Muscle of arm (tissue), 12 donors: ENCODE data around the gene BARX1. TPM values are rescaled to one million over a fixed set of nuclear protein-coding genes. Genes with fewer than 3 reads are reported as not detected.

ENCODE experiments used
- DNase-seq: peaks from one replicate; pipeline ENCODE4 v3.0.0-alpha.2; 2013
- polyA plus RNA-seq, 12 donors: library from polyadenylated mRNA; unstranded; fragments of 120-200 nt; gene quantifications; one replicate each; pipeline ENCODE4 v1.2.1, GENCODE V29; 2013; ENCODE audit not compliant: insufficient read length in 12 of 12

The BARX1 gene
- polyA plus RNA-seq, 12 donors = 0.09 to 0.41 TPM; not detected in 10

DNA sequence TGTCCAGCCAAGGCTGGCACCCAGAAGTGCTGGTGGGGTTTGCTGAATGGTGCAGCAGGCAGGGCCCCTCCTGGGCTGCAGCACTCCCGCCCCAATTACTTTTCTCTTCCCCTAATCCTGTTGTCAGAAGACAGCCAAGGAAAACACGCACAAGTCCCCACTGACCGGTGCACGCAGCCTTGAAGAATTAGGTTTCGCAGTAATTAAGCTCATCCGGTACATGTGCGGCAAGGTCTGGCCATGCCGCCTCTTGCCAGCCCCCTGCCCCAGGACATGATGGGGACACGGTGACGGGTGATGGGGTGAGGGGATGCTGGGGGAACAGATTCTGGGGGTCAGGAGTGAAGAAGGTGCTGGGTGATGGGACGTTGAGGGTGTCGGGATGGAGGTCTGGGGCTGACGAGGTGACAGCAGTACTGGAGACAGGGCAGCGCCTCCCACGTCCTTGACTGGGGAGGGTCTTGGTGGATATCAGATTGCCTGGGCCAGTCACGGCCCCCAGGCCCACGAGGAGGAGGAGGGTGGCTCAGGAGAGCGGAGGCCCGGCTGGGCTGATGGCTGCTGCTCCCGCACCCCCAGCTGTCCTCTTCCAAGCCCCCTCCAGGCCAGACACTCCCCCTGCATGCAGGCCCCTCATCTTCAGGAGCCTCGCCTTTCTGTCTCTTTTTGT lies 34.9 kb downstream of the BARX1 start:
- no peak for DNase-seq

DNA sequence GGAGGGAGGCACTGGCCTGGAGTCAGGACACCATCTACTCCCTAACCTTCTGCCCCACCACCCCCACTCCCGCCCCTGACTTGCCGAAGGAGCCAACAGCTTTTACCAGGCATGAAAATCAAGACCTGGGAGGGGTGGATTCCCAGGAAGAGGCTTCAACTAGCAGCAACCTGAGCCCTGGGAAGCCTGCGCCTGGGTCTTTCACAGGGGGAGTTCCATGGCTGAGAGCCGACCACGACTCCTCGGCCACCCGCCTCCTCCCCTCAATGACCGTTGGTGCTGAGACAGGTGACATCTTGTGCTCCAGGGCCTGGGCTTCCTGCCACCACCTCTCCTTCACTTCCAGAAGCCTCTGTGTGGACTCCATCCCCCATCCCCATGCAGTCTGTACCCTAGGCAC lies 37.1 kb downstream of the BARX1 start:
- no peak for DNase-seq

- DNase-seq = no peak
These were observed 37.9 kb downstream of the BARX1 start for GRCh38 chr9:93917121-93917853.

DNA sequence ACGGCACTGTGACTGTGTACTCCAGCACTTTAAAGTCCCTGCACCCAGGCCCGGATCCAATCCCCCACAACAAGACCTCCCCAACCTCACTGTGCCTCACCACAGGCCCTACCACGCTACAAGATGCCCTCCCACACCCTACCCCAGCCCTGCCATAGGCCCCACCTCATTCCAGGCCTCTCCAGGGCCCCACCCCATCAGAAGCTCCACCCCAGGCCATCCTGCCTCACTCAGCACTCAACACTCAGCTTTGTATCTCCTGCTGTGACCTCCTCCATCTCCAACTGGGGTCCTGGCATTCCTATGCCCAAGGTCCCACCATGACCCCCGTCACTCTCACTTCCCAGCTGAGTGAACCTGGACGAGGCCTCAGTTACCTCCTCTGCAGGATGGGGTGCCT lies 38.8 kb downstream of the BARX1 start:
- no peak for DNase-seq

DNA sequence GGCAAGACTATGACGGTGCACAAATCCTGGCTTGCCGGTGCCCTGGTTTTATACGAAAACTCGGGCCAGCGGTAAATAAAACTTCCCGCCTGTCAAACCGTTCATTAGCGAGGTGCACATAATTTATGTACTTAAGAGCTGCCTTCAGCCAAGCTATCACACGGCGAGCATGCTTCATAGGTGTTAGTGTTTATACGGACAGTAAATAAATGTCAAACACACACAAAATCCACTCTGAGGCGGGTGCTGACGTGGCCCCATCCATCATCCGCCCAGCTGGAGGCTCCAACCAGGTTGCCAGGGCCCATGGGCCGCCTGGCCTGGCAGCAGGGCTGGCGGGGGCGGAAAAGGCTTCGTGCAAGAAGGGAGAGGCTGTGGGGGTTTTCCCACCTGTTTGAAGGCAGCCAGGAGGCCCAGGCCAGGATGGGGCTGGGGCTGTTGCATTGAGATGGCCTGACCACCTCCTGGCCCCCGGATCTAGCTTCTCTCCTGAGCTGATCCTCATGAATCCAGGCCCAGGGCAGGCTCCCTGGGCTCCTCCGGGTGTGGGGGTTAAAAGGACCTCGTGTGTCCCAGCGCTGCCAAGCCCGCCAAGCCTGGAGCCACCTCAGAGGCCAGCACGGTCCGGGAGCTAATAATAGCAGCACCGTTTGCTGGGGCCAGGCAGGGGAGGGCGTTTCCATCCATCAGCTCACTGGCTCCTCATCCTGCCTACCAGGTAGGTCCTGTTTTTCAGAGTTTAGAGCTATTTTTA lies 43.2 kb downstream of the BARX1 start:
- no peak for DNase-seq

GRCh38 chr9:93911136-93911745 lies 43.9 kb downstream of the BARX1 start:
- DNase-seq = no peak

DNA sequence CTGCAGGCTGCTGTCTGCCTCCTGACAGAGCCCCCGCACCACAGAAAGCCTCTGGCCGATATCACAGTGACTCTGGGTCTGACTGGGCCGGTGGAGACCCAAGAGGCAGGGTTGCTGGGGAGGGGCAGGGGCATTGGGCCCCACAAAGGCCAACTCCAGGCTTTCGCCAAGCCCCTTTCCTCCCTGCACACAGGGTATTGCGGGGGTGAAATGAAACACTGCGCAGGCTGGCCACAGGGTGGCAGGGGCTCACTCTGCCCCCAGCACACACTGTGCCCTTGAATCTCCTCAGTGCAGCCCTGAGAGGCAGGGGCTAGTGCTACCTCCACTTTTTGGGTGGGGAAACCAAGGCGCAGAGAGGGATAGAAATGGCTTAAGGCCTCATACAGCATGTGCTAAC lies 44.6 kb downstream of the BARX1 start:
- DNase-seq = no peak

- DNase-seq = no peak
These were observed 45.0 kb downstream of the BARX1 start for GRCh38 chr9:93910196-93910595.

DNA sequence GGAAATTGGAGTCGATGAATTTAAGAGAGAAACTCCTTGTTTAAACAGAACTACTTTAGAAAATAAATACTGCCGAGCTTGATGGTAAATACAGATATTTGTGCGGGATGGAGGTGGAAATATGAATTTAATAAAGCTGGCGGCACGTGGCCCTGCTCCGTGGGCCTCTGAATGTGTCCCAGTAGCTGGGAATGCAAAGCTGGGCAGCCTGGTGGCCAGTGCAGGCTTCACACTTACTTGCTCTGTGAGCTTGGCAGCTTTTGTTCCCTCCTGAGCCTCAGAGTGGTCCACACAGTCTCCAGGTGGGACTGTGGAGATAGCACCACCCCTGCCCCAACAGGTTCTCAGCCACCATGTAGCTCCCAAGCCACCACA lies 45.9 kb downstream of the BARX1 start:
- DNase-seq = no peak

- no peak for DNase-seq
These were observed 46.4 kb downstream of the BARX1 start for GRCh38 chr9:93908591-93909241.

DNA sequence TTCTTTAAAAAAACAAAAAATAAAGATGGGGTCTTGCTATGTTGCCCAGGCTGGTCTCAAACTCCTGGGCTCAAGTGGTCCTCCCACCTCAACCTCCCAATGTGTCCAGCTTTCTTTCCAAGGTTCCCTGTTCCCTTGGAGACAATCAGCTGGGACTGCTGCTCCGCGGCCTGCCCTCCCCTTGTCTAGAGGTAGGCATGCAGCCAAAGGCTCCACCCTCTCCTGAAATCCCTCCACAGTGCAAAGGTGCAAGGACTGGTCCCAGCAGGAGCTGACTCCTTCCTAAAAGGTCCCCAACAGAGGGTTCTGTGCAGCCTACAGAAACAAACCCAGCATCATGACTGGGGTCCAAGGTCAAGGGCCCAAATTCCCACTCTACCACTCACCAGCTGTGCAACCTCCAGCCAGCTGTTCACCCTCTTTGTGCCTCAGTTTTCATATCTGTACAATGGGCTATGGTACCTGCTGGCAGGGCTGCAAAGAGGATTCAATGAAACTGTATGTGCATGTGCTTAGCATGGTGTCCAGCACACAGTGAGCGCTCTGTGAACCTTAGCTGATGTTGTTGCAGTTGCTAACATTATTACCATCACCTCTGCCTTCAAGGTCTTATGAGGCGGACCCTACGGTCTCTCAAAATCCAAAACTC lies 47.5 kb downstream of the BARX1 start:
- DNase-seq = no peak

- DNase-seq = no peak
These were observed 48.8 kb downstream of the BARX1 start for GRCh38 chr9:93906195-93906880.

- no peak for DNase-seq
These were observed 49.6 kb downstream of the BARX1 start for GRCh38 chr9:93905473-93906133.

- DNase-seq = no peak
These were observed 50.3 kb downstream of the BARX1 start for GRCh38 chr9:93904649-93905472.

DNA sequence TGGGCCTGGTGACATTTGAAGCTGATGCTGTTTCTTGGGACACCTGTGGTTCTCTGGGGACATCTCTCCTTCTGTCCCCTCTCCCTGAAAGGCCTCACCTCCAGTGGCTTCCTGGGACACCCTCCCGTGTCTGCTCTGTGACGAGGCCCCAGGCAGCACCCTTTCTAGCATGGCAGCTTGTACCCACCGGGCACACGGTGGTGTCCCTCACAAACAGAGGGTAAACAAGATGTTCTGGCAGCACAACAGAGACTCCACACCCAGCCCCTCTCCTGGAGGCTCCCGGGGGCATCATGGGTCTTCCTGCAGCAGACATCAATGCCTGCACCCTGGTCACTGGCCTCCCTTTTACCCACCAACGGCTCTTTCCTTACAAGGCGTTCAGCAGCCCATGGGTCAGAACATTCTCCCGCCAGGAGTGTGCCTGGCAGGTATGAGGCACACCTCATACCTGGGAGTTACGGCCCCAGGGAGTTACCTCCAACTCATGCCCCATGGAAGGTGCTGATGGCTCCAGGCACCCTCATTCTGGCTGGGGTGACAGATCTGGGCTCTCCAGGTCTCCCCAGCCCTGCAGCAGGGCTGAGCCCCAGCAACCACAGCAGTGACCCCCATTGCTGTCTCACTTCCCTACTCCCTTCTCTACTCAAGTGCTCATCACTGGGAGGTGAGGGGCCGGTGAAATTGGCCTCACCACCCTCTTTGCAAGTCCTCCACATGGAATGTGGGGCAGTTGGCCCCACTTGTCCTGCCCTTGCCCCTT lies 51.1 kb downstream of the BARX1 start:
- no peak for DNase-seq

- DNase-seq = no peak
These were observed 52.1 kb downstream of the BARX1 start for GRCh38 chr9:93902780-93903655.

DNA sequence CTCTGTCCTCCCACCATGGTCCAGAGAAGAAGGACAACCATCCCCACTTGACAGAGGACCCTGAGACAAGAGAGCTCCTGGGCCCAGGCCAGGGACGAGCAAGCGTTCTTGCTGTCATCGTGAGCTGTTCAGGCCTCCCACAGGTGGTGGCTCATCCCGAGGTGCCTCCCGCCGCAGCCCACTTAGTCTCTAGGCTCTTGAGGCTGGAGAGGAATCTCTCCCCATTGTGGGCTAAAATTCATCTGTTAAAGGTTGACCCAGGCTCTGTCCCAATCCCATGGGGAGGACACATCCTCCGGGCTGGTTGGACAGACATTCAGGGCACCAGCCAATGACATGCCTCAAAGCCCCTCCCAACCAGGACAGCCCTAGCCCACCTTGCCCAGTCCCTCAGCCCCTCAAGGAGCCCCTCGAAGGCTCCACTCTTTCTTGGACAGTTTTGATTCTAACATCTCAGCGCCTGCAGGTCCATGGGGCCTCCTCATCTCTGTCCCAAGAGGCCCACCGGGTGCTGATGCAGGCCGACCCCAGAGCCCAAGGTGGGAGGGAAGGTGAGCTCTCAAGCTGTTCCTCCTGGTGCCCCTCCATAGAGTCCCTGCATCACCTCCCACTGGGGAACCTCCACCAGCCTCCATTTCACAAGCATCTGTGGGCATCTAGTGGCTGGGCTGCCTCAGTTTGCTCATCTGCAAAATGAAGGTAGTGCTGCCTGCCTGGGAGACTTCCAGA lies 52.9 kb downstream of the BARX1 start:
- DNase-seq = no peak
